OCI-LY7 (cell line): ENCODE results near the gene RNF224. TPM values are rescaled to one million over a fixed set of nuclear protein-coding genes. Genes with fewer than 3 reads are reported as not detected.

ENCODE experiments used
- BruUV-seq: library from RNA; stranded (reverse); fragments of 400-500 nt; replicated peaks from 2 replicates; lab custom pipeline; 2021; lab: Mats Ljungman, UMichigan
- CTCF ChIA-PET: fragments of 300-600 bp; sonication (Branson Sonifier 250); formaldehyde crosslinking; loops from one replicate; lab custom pipeline; 2022; ENCODE audit warnings: antibody characterized with exemption; ENCODE audit not compliant: unreplicated experiment; lab: Charles Lee
- POLR2A ChIA-PET: fragments of 300-600 bp; sonication (Branson Sonifier 250); formaldehyde crosslinking; loops from one replicate; lab custom pipeline; 2022; ENCODE audit warnings: antibody characterized with exemption; lab: Charles Lee
- DNase-seq: peaks from one replicate; pipeline ENCODE4 v3.0.0-alpha.2; 2015; ENCODE audit warnings: low spot score
- H2AFZ ChIP-seq: fragments of 200-600 bp; sonication (generic), shearing (Covaris generic); 2 replicates; pipeline ENCODE4 v1.6.1; 2014; ENCODE audit warnings: mild to moderate bottlenecking, antibody characterized with exemption, low read length, moderate library complexity
- H3K27ac ChIP-seq: fragments of 200-600 bp; sonication (generic); 2 replicates; pipeline ENCODE4 v1.5.1; 2014; ENCODE audit warnings: mixed run types, low read depth, mild to moderate bottlenecking, moderate library complexity, low read length, inconsistent platforms; ENCODE audit not compliant: poor library complexity, severe bottlenecking
- H3K36me3 ChIP-seq: fragments of 200-600 bp; sonication (generic); 2 replicates; pipeline ENCODE4 v1.6.1; 2014; ENCODE audit warnings: mild to moderate bottlenecking, antibody characterized with exemption, low read length, moderate library complexity, mixed read lengths; ENCODE audit not compliant: insufficient read depth
- H3K4me1 ChIP-seq: fragments of 200-600 bp; sonication (generic); 2 replicates; pipeline ENCODE4 v1.5.1; 2014; ENCODE audit warnings: mild to moderate bottlenecking, low read length; ENCODE audit not compliant: insufficient read depth, poor library complexity, severe bottlenecking
- H3K4me2 ChIP-seq: fragments of 200-600 bp; sonication (generic); 2 replicates; pipeline ENCODE4 v1.6.1; 2014; ENCODE audit warnings: mild to moderate bottlenecking, low read length
- H3K4me3 ChIP-seq: fragments of 200-600 bp; sonication (generic); 2 replicates; pipeline ENCODE4 v1.5.1; 2014; ENCODE audit warnings: mild to moderate bottlenecking, low read depth, low read length; ENCODE audit not compliant: poor library complexity, severe bottlenecking
- H3K79me2 ChIP-seq: fragments of 200-600 bp; sonication (generic); 2 replicates; pipeline ENCODE4 v1.6.1; 2016; ENCODE audit warnings: low read depth, mild to moderate bottlenecking, low read length, moderate library complexity, mixed read lengths; ENCODE audit not compliant: insufficient read depth
- H3K9me2 ChIP-seq: fragments of 200-600 bp; sonication (generic); 2 replicates; pipeline ENCODE4 v1.6.1; 2016; ENCODE audit warnings: mild to moderate bottlenecking, low read length, mixed read lengths; ENCODE audit not compliant: insufficient read depth
- H3K9me3 ChIP-seq: fragments of 200-600 bp; sonication (generic); 2 replicates; pipeline ENCODE4 v1.6.1; 2014; ENCODE audit warnings: mild to moderate bottlenecking, mixed run types, low read length, mixed read lengths
- H4K20me1 ChIP-seq: fragments of 200-600 bp; sonication (generic); 2 replicates; pipeline ENCODE4 v1.6.1; 2014; ENCODE audit warnings: mild to moderate bottlenecking, antibody characterized with exemption, low read length, moderate library complexity, mixed read lengths; ENCODE audit not compliant: insufficient read depth
- EZH2phosphoT487 ChIP-seq: fragments of 200-600 bp; sonication (generic); IDR thresholded peaks from 2 replicates; pipeline ENCODE4 v1.6.1; 2018; ENCODE audit warnings: low read depth, borderline replicate concordance, mild to moderate bottlenecking, mixed run types, antibody characterized with exemption, low read length, moderate library complexity, mixed read lengths
- intact Hi-C: fragments of 100-400 bp; cut with micrococcal nuclease; formaldehyde crosslinking; loops from one replicate; pipeline ENCODE4 v1.10.0; 2022; ENCODE audit not compliant: unreplicated experiment
- total RNA-seq, 2 experiments: library from RNA; depleted of rRNA in 1 of 2; stranded (reverse); fragments of >200 nt in 1 of 2; shearing (Covaris generic) in 1 of 2; gene quantifications; 2 replicates each; pipeline ENCODE4 v1.2.3, GENCODE V29; 2014 to 2022
- TF ChIP-seq, protein P1 (sequence below): fragments of 200-600 bp; sonication (generic); conservative IDR thresholded peaks from 2 replicates; pipeline ENCODE4 v1.5.1; 2014; ENCODE audit warnings: mild to moderate bottlenecking, antibody characterized with exemption, low read length, moderate library complexity, mixed read lengths

RNF224 gene
- total RNA-seq, 2 experiments from 2014 or later: 0.13 to 0.30 TPM

DNA sequence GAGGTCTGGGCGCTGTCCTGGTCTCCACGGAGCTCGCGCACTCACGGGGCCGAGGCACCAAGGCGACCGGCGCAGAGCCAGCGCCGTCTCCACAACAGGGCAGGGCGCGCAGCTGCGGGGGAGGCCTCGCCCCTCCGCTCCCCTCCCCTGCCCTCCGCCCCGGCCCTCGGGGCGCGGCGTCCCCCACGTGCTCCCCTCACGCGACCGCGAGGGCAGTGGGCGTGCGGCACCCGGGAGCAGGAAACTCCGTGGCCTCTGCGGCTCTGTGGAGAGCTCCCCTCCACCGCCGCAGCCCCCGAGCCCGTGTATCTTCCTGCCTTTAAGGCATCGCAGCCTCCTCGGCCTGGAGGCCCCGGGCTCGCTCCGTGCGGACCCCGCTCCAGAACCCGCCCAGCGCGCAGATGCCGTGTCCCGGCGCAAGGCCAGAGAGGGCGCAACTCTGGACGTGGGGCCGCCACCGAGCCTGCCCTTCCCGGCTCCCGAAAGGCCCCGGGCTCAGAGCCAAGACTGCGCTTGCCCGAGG, 13.1 kb downstream of the RNF224 start:
- TF ChIP-seq EZH2phosphoT487: no peak
- TF ChIP-seq, protein P1, sequence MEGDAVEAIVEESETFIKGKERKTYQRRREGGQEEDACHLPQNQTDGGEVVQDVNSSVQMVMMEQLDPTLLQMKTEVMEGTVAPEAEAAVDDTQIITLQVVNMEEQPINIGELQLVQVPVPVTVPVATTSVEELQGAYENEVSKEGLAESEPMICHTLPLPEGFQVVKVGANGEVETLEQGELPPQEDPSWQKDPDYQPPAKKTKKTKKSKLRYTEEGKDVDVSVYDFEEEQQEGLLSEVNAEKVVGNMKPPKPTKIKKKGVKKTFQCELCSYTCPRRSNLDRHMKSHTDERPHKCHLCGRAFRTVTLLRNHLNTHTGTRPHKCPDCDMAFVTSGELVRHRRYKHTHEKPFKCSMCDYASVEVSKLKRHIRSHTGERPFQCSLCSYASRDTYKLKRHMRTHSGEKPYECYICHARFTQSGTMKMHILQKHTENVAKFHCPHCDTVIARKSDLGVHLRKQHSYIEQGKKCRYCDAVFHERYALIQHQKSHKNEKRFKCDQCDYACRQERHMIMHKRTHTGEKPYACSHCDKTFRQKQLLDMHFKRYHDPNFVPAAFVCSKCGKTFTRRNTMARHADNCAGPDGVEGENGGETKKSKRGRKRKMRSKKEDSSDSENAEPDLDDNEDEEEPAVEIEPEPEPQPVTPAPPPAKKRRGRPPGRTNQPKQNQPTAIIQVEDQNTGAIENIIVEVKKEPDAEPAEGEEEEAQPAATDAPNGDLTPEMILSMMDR: 0 out of 2 replicates have a peak, but pooled peaks have one; percentile 32
- Histone ChIP-seq H3K27ac (peak overlapping the region; percentile 89), H3K79me2 (peaks cover 34% of the 10 kb centered on the region), H3K36me3 (peaks cover 28% of the 10 kb centered on the region), H3K9me2 (no peaks in the 10 kb centered on the region), H4K20me1 (peaks cover 14% of the 10 kb centered on the region), H2AFZ (no peak overlapping the region; the same call in 1 of the 2 replicates), H3K4me2 (peak overlapping the region; percentile 75), H3K9me3 (no peaks in the 10 kb centered on the region), H3K4me3 (peak overlapping the region; percentile 80), H3K4me1 (peaks cover 60% of the 10 kb centered on the region)
- intact Hi-C loops: loop anchor here (2.0 kb wide), 1 partner anchor 36 kb away; the partner anchor contains the start of gene TOR4A
- DNase-seq: peak; percentile 74
- POLR2A ChIA-PET: interaction anchor here (0.7 to 3.3 kb wide), 11 partner anchors 15 to 235 kb away, joined by 3 to 26 read pairs (median 3); partner anchors contain the start of genes NELFB and SAPCD2
- CTCF ChIA-PET: interaction anchor here (0.6 to 1.0 kb wide), 2 partner anchors 89 to 104 kb away, joined by 3 read pairs; no protein-coding TSS in a partner anchor
- TSS peak; percentile 78 for BruUV-seq

GRCh38 chr9:137240841-137241489, 13.7 kb downstream of the RNF224 start, which contains the start of gene TUBB4B:
TUBB4B (plus strand) TSS chr9:137241287; CDS start chr9:137241361, 74 bp downstream.
- Histone ChIP-seq H4K20me1 (peaks cover 14% of the 10 kb centered on the region), H3K4me2 (peak within 1 kb of the TSS; percentile 99), H3K79me2 (peaks cover 34% of the 10 kb centered on the region), H3K36me3 (peaks cover 28% of the 10 kb centered on the region), H2AFZ (no peak within 1 kb of the TSS; the same call in 1 of the 2 replicates), H3K4me1 (peaks cover 54% of the 10 kb centered on the region), H3K4me3 (peak within 1 kb of the TSS; percentile 98), H3K9me2 (no peaks in the 10 kb centered on the region), H3K27ac (peak within 1 kb of the TSS; percentile 89), H3K9me3 (no peaks in the 10 kb centered on the region)
- peak; percentile 100 for DNase-seq
- TF ChIP-seq, protein P1: no peak
- no peak for TF ChIP-seq EZH2phosphoT487
- ChIA-PET POLR2A (interaction anchor here (0.7 to 3.3 kb wide), 11 partner anchors 14 to 234 kb away, joined by 3 to 26 read pairs (median 3); partner anchors contain the start of genes NELFB and SAPCD2), CTCF (interaction anchor here (0.6 to 1.0 kb wide), 2 partner anchors 89 to 104 kb away, joined by 3 read pairs; no protein-coding TSS in a partner anchor)
- intact Hi-C loops: loop anchor here (1.0 to 2.0 kb wide), 2 partner anchors 14 to 36 kb away; partner anchors contain the start of genes NELFB and TOR4A
- BruUV-seq: no TSS peak
